CD1c-positive myeloid dendritic cell (primary cell): ENCODE results near the gene NR2C2.

ENCODE experiments used
- DNase-seq: peaks from one replicate; pipeline ENCODE4 v3.0.0-alpha.2; 2016; ENCODE audit errors: extremely low spot score

The NR2C2 gene

GRCh38 chr3:14921034-14921616 lies 26.3 kb upstream of the NR2C2 start:
- DNase-seq, result peak; percentile 88

GRCh38 chr3:14921811-14922705 lies 25.3 kb upstream of the NR2C2 start:
- no peak for DNase-seq

GRCh38 chr3:14922863-14923262 lies 24.5 kb upstream of the NR2C2 start:
- DNase-seq, result no peak

- DNase-seq, result no peak
Observed at GRCh38 chr3:14923476-14923875, 23.9 kb upstream of the NR2C2 start.

- DNase-seq, result peak; percentile 58
Observed at GRCh38 chr3:14925729-14926591, 21.4 kb upstream of the NR2C2 start.

GRCh38 chr3:14926592-14926991 lies 20.8 kb upstream of the NR2C2 start:
- DNase-seq, result no peak

GRCh38 chr3:14927308-14927707 lies 20.1 kb upstream of the NR2C2 start:
- DNase-seq, result no peak

GRCh38 chr3:14929310-14930074 lies 17.9 kb upstream of the NR2C2 start:
- peak; percentile 31 for DNase-seq

GRCh38 chr3:14933820-14934425 lies 13.5 kb upstream of the NR2C2 start:
- no peak for DNase-seq

GRCh38 chr3:14935592-14936345 lies 11.6 kb upstream of the NR2C2 start:
- DNase-seq, result no peak

- DNase-seq, result no peak
Observed at GRCh38 chr3:14938954-14939353, 8.4 kb upstream of the NR2C2 start.

- DNase-seq, result no peak
Observed at GRCh38 chr3:14941871-14942270, 5.5 kb upstream of the NR2C2 start.

- DNase-seq, result no peak
Observed at GRCh38 chr3:14943042-14943441, 4.3 kb upstream of the NR2C2 start.

- peak; percentile 14 for DNase-seq
Observed at GRCh38 chr3:14946236-14946635, 1.1 kb upstream of the NR2C2 start.

- DNase-seq, result peak; percentile 33
Observed at GRCh38 chr3:14946739-14947099, 664 bp upstream of the NR2C2 start.

GRCh38 chr3:14947886-14948608 lies 664 bp downstream of the NR2C2 start:
- DNase-seq, result peak; percentile 97

GRCh38 chr3:14948609-14949038 lies 1.2 kb downstream of the NR2C2 start:
- no peak for DNase-seq

GRCh38 chr3:14949126-14949525 lies 1.7 kb downstream of the NR2C2 start:
- DNase-seq, result no peak

GRCh38 chr3:14950274-14950673 lies 2.9 kb downstream of the NR2C2 start:
- DNase-seq, result no peak

GRCh38 chr3:14957153-14957552 lies 9.8 kb downstream of the NR2C2 start:
- no peak for DNase-seq
